Mucosa of descending colon (tissue), 3 donors: Measurements from ENCODE around the gene HSPB9. TPM values are rescaled to one million over a fixed set of nuclear protein-coding genes. Genes with fewer than 3 reads are reported as not detected.

Experiments
- ATAC-seq: fragments of 200-7000 bp; cut with Tn5 transposase; one replicate; pipeline ENCODE4 v1.9.1; 2020; ENCODE audit warnings: mild to moderate bottlenecking, moderate library complexity
- DNase-seq, 3 donors: peaks; one replicate each; pipeline ENCODE4 v3.0.0-alpha.2; 2020
- H3K36me3 ChIP-seq: fragments of 200-600 bp; one replicate; pipeline ENCODE4 v1.8.0; 2021; ENCODE audit warnings: low read depth, mild to moderate bottlenecking
- H3K4me1 ChIP-seq: fragments of 200-600 bp; one replicate; pipeline ENCODE4 v1.8.0; 2021; ENCODE audit warnings: low read depth, mild to moderate bottlenecking
- H3K4me3 ChIP-seq: fragments of 200-600 bp; one replicate; pipeline ENCODE4 v1.8.0; 2021; ENCODE audit warnings: mild to moderate bottlenecking
- H3K9me3 ChIP-seq: fragments of 200-600 bp; one replicate; pipeline ENCODE4 v1.8.0; 2021; ENCODE audit warnings: mild to moderate bottlenecking
- CTCF ChIP-seq: fragments of 200-600 bp; IDR thresholded peaks from one replicate; pipeline ENCODE4 v1.8.0; 2022; ENCODE audit warnings: antibody characterized with exemption, mild to moderate bottlenecking
- intact Hi-C, 2 donors: fragments of 100-400 bp; cut with DNase I in 1 of 2; cut with micrococcal nuclease in 1 of 2; formaldehyde crosslinking; loops; one replicate each; pipeline versions ENCODE4 v1.11.0 to v1.11.1; 2022; cut with DNase I, micrococcal nuclease
- total RNA-seq, 3 donors: library from RNA; stranded (reverse); fragmentation: NEBNext Ultra II Directional in 2 of 3; extraction: Animal tissue kit (Norgen Biotek cat#: 25700) in 2 of 3; gene quantifications; one replicate each; pipeline versions ENCODE4 v1.2.1 to v1.2.4, GENCODE V29; 2021 to 2023
- donor health status: DM: no; HTN: no; CAD: no; lungs with moderate emphysema.
- donor health status: DM: no; HTN: no; CAD: no.
- donor health status: DM: no; HTN: yes; CAD: no.

Gene HSPB9
- total RNA-seq, 3 donors from 2014 or later, result 0.28 TPM; not detected in 2

DNA sequence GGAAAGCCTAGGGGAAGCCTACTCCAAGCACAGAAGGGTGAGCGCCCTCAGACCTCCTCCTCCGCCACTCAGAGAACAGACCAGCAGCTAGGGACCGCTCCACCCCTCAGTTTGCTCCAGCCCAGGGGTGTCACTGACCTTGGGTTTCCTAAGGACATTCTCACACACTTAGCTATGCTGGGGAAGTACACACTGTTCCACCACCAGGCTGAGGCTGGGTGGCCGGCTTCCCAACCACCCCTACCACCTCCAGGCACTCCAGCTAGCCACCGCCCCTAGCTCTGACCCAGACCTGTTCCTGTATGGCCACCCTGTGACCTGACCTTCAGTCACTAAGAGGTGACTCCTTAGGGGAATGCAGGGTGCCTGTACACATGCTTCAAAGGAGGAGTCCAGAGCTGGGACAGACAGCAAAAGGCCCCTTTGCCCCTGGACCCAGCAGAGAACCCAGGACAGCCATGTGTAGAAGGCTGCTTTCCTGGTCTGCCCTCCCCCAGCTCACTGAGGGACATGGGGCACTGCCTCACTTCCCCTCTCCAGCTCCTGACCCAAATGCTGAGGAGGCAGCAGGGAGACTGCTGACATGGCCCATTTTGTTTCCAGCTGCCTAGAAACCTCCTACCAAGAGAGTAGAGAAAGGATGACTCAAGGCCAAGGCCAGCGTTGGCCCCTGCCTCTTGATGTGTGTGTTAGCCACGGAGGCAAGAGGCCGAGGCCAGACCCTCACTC is 6.7 kb downstream of the HSPB9 start:
- no peak for ATAC-seq
- Histone ChIP-seq H3K4me1 (peaks cover 23% of the 10 kb centered on the region), H3K9me3 (no peaks in the 10 kb centered on the region), H3K36me3 (no peaks in the 10 kb centered on the region), H3K4me3 (no peak overlapping the region)
- no peak for DNase-seq
- intact Hi-C loops, result no loop called here
- TF ChIP-seq CTCF, result no peak

GRCh38 chr17:42130310-42130936 is 7.8 kb downstream of the HSPB9 start:
- Histone ChIP-seq H3K4me1 (peaks cover 31% of the 10 kb centered on the region), H3K4me3 (no peak overlapping the region), H3K9me3 (no peaks in the 10 kb centered on the region), H3K36me3 (no peaks in the 10 kb centered on the region)
- TF ChIP-seq CTCF, result no peak
- intact Hi-C loops, result no loop called here
- no peak for ATAC-seq
- no peak for DNase-seq

GRCh38 chr17:42131232-42131631 is 8.6 kb downstream of the HSPB9 start:
- no peak for TF ChIP-seq CTCF
- H3K4me1 ChIP-seq, result peaks cover 38% of the 10 kb centered on the region
- H3K9me3 ChIP-seq, result no peaks in the 10 kb centered on the region
- ATAC-seq (no peak), DNase-seq (no peak)
- intact Hi-C loops, result no loop called here
- no peak overlapping the region for H3K4me3 ChIP-seq
- no peaks in the 10 kb centered on the region for H3K36me3 ChIP-seq

DNA sequence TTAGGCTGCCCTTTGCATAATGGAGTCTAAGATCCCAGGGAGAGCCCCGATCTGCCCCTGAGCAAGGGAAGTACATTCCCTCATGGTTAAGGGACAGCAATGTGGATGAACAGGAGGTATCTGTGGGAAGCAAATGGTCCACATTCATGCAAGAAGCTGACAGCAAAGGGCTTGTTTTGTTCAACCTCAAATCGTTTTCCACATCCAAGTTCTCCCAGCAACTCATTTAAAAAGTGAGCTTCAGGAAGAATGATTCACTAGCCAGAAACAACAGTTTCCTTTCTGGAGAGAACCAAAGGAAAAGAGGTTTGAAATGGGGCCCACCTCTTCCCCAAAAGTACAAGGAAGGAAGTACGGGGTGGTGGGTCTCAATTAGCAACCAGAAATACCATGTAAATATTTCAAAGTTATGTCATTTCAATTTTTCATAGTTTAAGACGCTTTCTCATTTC is 9.4 kb downstream of the HSPB9 start:
- Histone ChIP-seq H3K4me3 (no peak overlapping the region), H3K9me3 (no peaks in the 10 kb centered on the region), H3K4me1 (peaks cover 44% of the 10 kb centered on the region), H3K36me3 (no peaks in the 10 kb centered on the region)
- intact Hi-C loops, result no loop called here
- no peak for TF ChIP-seq CTCF
- ATAC-seq, result no peak
- DNase-seq, result no peak

GRCh38 chr17:42132941-42133340 is 10.3 kb downstream of the HSPB9 start:
- no peak overlapping the region for H3K4me3 ChIP-seq
- no peak for TF ChIP-seq CTCF
- intact Hi-C loops, result no loop called here

More at GRCh38 chr17:42132941-42133340, 10.3 kb downstream of the HSPB9 start:
- ATAC-seq (peak; percentile 72), DNase-seq (peak; percentile 77 to 81 (median 78))
- no peaks in the 10 kb centered on the region for H3K36me3 ChIP-seq
- H3K9me3 ChIP-seq, result no peaks in the 10 kb centered on the region
- peaks cover 51% of the 10 kb centered on the region for H3K4me1 ChIP-seq
